ENCODE measurements around the gene EPB41L3.

EPB41L3 gene

GRCh38 chr18:5419030-5419429 lies 124.8 kb downstream of the EPB41L3 start:
- ChIA-PET CTCF (interaction anchor here (3.4 kb wide), 1 partner anchor 14 kb away, joined by 16 read pairs; no protein-coding TSS in a partner anchor), POLR2A (no interaction called here)
- DNase-seq (ENCODE audit: extremely low spot score) = no peak
- TF ChIP-seq CTCF (IDR thresholded peaks at IDR 0.05; ENCODE audit: control extremely low read depth, extremely low read depth, low read depth, missing control alignments) = no peak

GRCh38 chr18:5417342-5417741 lies 126.5 kb downstream of the EPB41L3 start:
- DNase-seq (ENCODE audit: extremely low spot score) = no peak
- CTCF ChIA-PET = interaction anchor here (0.7 to 0.9 kb wide), 2 partner anchors 8 to 10 kb away, joined by 3 read pairs; no protein-coding TSS in a partner anchor
- POLR2A ChIA-PET = no interaction called here
- no peak for TF ChIP-seq CTCF (IDR thresholded peaks at IDR 0.05; ENCODE audit: control extremely low read depth, extremely low read depth, low read depth, missing control alignments)

GRCh38 chr18:5416112-5416511 lies 127.7 kb downstream of the EPB41L3 start:
- no peak for DNase-seq (ENCODE audit: extremely low spot score)
- no peak for TF ChIP-seq CTCF (IDR thresholded peaks at IDR 0.05; ENCODE audit: control extremely low read depth, extremely low read depth, low read depth, missing control alignments)
- POLR2A ChIA-PET = no interaction called here
- CTCF ChIA-PET = interaction anchor here (1.6 kb wide), 1 partner anchor 16 kb away, joined by 4 read pairs; no protein-coding TSS in a partner anchor

GRCh38 chr18:5415665-5416064 lies 128.1 kb downstream of the EPB41L3 start:
- DNase-seq (ENCODE audit: extremely low spot score) = no peak
- no peak for TF ChIP-seq CTCF (IDR thresholded peaks at IDR 0.05; ENCODE audit: control extremely low read depth, extremely low read depth, low read depth, missing control alignments)
- ChIA-PET POLR2A (no interaction called here), CTCF (interaction anchor here (1.6 kb wide), 1 partner anchor 16 kb away, joined by 4 read pairs; no protein-coding TSS in a partner anchor)

- TF ChIP-seq CTCF (IDR thresholded peaks at IDR 0.05; ENCODE audit: control extremely low read depth, extremely low read depth, low read depth, missing control alignments) = no peak
- CTCF ChIA-PET = interaction anchor here (1.6 kb wide), 1 partner anchor 17 kb away, joined by 4 read pairs; no protein-coding TSS in a partner anchor
- POLR2A ChIA-PET = no interaction called here
- no peak for DNase-seq (ENCODE audit: extremely low spot score)
Observed at GRCh38 chr18:5415031-5415430, 128.8 kb downstream of the EPB41L3 start.

- ChIA-PET POLR2A (no interaction called here), CTCF (interaction anchor here (1.2 to 2.4 kb wide), 2 partner anchors 20 to 100 kb away, joined by 3 to 6 read pairs; no protein-coding TSS in a partner anchor)
- DNase-seq (ENCODE audit: extremely low spot score) = no peak
- no peak for TF ChIP-seq CTCF (IDR thresholded peaks at IDR 0.05; ENCODE audit: control extremely low read depth, extremely low read depth, low read depth, missing control alignments)
Observed at GRCh38 chr18:5414546-5414945, 129.3 kb downstream of the EPB41L3 start.
